Neural cell (in vitro differentiated cells): ENCODE measurements around the gene P2RY11. TPM values are rescaled to one million over a fixed set of nuclear protein-coding genes. Genes with fewer than 3 reads are reported as not detected.

Experiments
- H2AFZ ChIP-seq: fragments of 200-600, 300-800 bp; sonication (generic), shearing (Covaris generic); 2 replicates; pipeline ENCODE4 v1.6.0; 2014; ENCODE audit warnings: low read depth, mild to moderate bottlenecking, antibody characterized with exemption, low read length, moderate library complexity
- H3F3A ChIP-seq: fragments of 200-600 bp; shearing (Covaris generic); 2 replicates; pipeline ENCODE4 v1.6.1; 2016; ENCODE audit warnings: mild to moderate bottlenecking, moderate library complexity, mixed read lengths, antibody characterized with exemption, low read length; ENCODE audit not compliant: insufficient read depth, poor library complexity, severe bottlenecking
- H3K27ac ChIP-seq: fragments of 200-600, 300-800 bp; sonication (generic), shearing (Covaris generic); 2 replicates; pipeline ENCODE4 v1.5.1; 2014; ENCODE audit warnings: mild to moderate bottlenecking, low read length, moderate library complexity
- H3K27me3 ChIP-seq: fragments of 300-800, 200-600 bp; sonication (generic), shearing (Covaris generic); 2 replicates; pipeline ENCODE4 v1.6.0; 2014; ENCODE audit warnings: mild to moderate bottlenecking, low read depth, low read length, moderate library complexity; ENCODE audit not compliant: insufficient read depth
- H3K36me3 ChIP-seq: fragments of 300-800, 200-600 bp; sonication (generic), shearing (Covaris generic); 2 replicates; pipeline ENCODE4 v1.5.1; 2014; ENCODE audit warnings: mild to moderate bottlenecking, antibody characterized with exemption, low read length, moderate library complexity; ENCODE audit not compliant: insufficient read depth
- H3K4me2 ChIP-seq: fragments of 300-800, 200-600 bp; sonication (generic), shearing (Covaris generic); 2 replicates; pipeline ENCODE4 v1.6.0; 2014; ENCODE audit warnings: mild to moderate bottlenecking, low read length
- H3K4me3 ChIP-seq: fragments of 300-800, 200-600 bp; sonication (generic), shearing (Covaris generic); 2 replicates; pipeline ENCODE4 v1.5.1; 2014; ENCODE audit warnings: mild to moderate bottlenecking, low read length, moderate library complexity
- H3K79me2 ChIP-seq: fragments of 200-600 bp; shearing (Covaris generic); replicated peaks from 2 replicates; pipeline ENCODE4 v1.6.0; 2014; ENCODE audit warnings: mild to moderate bottlenecking, low read length, moderate library complexity; ENCODE audit not compliant: insufficient read depth
- H3K9ac ChIP-seq: fragments of 300-800, 200-600 bp; sonication (generic), shearing (Covaris generic); 2 replicates; pipeline ENCODE4 v1.6.1; 2016; ENCODE audit warnings: mild to moderate bottlenecking, low read length, mixed read lengths
- H3K9me2 ChIP-seq: fragments of 200-600 bp; shearing (Covaris generic); 2 replicates; pipeline ENCODE4 v1.6.1; 2016; ENCODE audit warnings: mild to moderate bottlenecking, low read length, mixed read lengths; ENCODE audit not compliant: insufficient read depth
- H3K9me3 ChIP-seq: fragments of 200-600, 300-800 bp; sonication (generic), shearing (Covaris generic); 2 replicates; pipeline ENCODE4 v1.6.1; 2016; ENCODE audit warnings: mild to moderate bottlenecking, mixed run types, low read length, moderate library complexity, mixed read lengths
- H4K20me1 ChIP-seq: fragments of 200-600 bp; shearing (Covaris generic); 2 replicates; pipeline ENCODE4 v1.6.1; 2016; ENCODE audit warnings: mild to moderate bottlenecking, mixed run types; ENCODE audit not compliant: insufficient read depth
- CTCF ChIP-seq: fragments of 450-650 bp; IDR thresholded peaks from 2 replicates; pipeline ENCODE4 v1.5.1; 2014; ENCODE audit warnings: antibody characterized with exemption, mild to moderate bottlenecking, moderate library complexity; ENCODE audit not compliant: poor library complexity, severe bottlenecking
- EP300 ChIP-seq: fragments of 450-650 bp; conservative IDR thresholded peaks from 2 replicates; pipeline ENCODE4 v1.6.1; 2014; ENCODE audit warnings: antibody characterized with exemption, mild to moderate bottlenecking, moderate library complexity; ENCODE audit not compliant: poor library complexity, severe bottlenecking
- EZH2 ChIP-seq: fragments of 200-600, 300-800 bp; shearing (Covaris generic), sonication (generic); IDR thresholded peaks from 2 replicates; pipeline ENCODE4 v1.6.1; 2014; ENCODE audit warnings: antibody characterized with exemption, low read length, borderline replicate concordance, mild to moderate bottlenecking; ENCODE audit not compliant: insufficient read depth, poor library complexity, severe bottlenecking
- MXI1 ChIP-seq: fragments of 450-650 bp; conservative IDR thresholded peaks from 2 replicates; pipeline ENCODE4 v1.6.1; 2014; ENCODE audit warnings: antibody characterized with exemption, mild to moderate bottlenecking; ENCODE audit not compliant: poor library complexity, severe bottlenecking
- POLR2AphosphoS5 ChIP-seq: IDR thresholded peaks from 2 replicates; pipeline ENCODE4 v1.6.1; 2012
- RAD21 ChIP-seq: fragments of 450-650 bp; conservative IDR thresholded peaks from 2 replicates; pipeline ENCODE4 v1.6.1; 2014; ENCODE audit warnings: antibody characterized with exemption, mild to moderate bottlenecking, moderate library complexity
- REST ChIP-seq: IDR thresholded peaks from 2 replicates; pipeline ENCODE4 v1.6.1; 2012; ENCODE audit warnings: borderline replicate concordance
- SMC3 ChIP-seq: fragments of 450-650 bp; conservative IDR thresholded peaks from 2 replicates; pipeline ENCODE4 v1.6.1; 2014; ENCODE audit warnings: antibody characterized with exemption, mild to moderate bottlenecking, moderate library complexity; ENCODE audit not compliant: poor library complexity
- TAF1 ChIP-seq: IDR thresholded peaks from 2 replicates; pipeline ENCODE4 v1.6.1; 2012; ENCODE audit warnings: low read depth
- polyA plus RNA-seq: library from polyadenylated mRNA; depleted of rRNA; stranded (reverse); fragments of >200 nt; gene quantifications from 2 replicates; pipeline ENCODE4 v1.2.3, GENCODE V29; 2014

Gene P2RY11
- polyA plus RNA-seq, 1 donor from 2014 or later: 5.4 TPM

DNA sequence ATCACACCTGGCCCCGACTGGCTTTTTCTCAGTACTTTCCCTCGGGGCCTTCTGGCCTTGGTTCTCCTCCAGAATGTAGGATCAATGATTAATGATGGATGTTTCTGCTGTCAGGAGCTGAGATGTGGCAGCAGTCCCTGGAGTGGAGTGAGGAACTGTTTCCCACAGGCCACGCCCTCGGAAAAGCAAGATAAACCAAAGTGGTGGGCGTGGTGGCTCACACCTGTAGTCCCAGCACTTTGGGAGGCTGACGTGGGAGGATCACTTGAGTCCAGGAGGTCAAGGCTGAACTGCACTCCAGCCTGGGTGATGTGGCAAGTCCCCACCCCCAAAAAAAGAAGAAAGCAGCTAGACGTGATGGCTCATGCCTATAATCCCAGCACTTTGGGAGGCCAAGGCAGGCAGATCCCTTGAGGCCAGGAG, 32.5 kb upstream of the P2RY11 start:
- Histone ChIP-seq H2AFZ (no peak overlapping the region), H3K9me2 (no peaks in the 10 kb centered on the region), H3K9ac (no peak overlapping the region)

GRCh38 chr19:10083911-10084310, 27.6 kb upstream of the P2RY11 start:
- no peak overlapping the region for H3K9ac ChIP-seq
- H3K4me2 ChIP-seq: no peak overlapping the region
- no peaks in the 10 kb centered on the region for H4K20me1 ChIP-seq
- H3F3A ChIP-seq: no peaks in the 10 kb centered on the region
- H3K27ac ChIP-seq: no peak overlapping the region
- H3K9me3 ChIP-seq: no peaks in the 10 kb centered on the region
- H3K36me3 ChIP-seq: no peaks in the 10 kb centered on the region
- H3K79me2 ChIP-seq: no peaks in the 10 kb centered on the region
- H2AFZ ChIP-seq: no peak overlapping the region
- H3K9me2 ChIP-seq: no peaks in the 10 kb centered on the region
- H3K4me3 ChIP-seq: no peak overlapping the region
- H3K27me3 ChIP-seq: peaks cover 34% of the 10 kb centered on the region
- TF ChIP-seq MXI1 (no peak), RAD21 (no peak), CTCF (no peak), REST (no peak), EZH2 (no peak), SMC3 (no peak)

More for the DNA sequence above, 32.5 kb upstream of the P2RY11 start:
- Histone ChIP-seq H3F3A (no peaks in the 10 kb centered on the region), H3K4me2 (no peak overlapping the region), H3K36me3 (no peaks in the 10 kb centered on the region), H3K27ac (no peak overlapping the region), H3K79me2 (no peaks in the 10 kb centered on the region), H3K27me3 (peaks cover 3% of the 10 kb centered on the region), H3K9me3 (no peaks in the 10 kb centered on the region), H3K4me3 (no peak overlapping the region), H4K20me1 (no peaks in the 10 kb centered on the region)
- TF ChIP-seq EP300: no peak
- no peak for TF ChIP-seq MXI1
- no peak for TF ChIP-seq REST
- no peak for TF ChIP-seq TAF1
- TF ChIP-seq POLR2AphosphoS5: no peak
- TF ChIP-seq RAD21: no peak
- no peak for TF ChIP-seq SMC3
- TF ChIP-seq CTCF: no peak
- TF ChIP-seq EZH2: no peak
